ENCODE results near the gene NBL1.

NBL1 gene

DNA sequence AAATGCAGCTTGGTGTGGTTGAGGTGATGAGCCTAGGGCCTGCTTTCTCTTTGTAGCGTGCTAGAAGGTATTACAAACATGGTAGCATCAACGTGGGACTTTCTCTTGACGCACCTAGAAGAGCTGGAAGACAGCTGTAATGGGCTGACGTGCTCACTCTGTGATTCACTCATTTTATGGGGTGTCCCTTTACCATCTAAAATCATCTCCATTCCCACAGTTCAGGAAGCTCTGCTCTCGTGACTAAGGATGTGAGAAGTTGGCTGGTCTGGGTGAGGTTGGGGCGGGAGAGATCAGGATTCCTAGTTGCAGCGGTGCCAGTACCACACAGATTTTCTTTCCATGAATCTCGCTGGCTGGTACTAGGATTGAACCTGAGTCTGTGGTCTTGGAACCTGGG is 24.8 kb downstream of the NBL1 start:
- no peak overlapping the region for H3K4me3 ChIP-seq (ENCODE audit: low read length)
- no peak overlapping the region for H3K9ac ChIP-seq (ENCODE audit: low read length)
- H3K4me1 ChIP-seq (ENCODE audit: control insufficient read depth, insufficient read depth, low read length), result no peaks in the 10 kb centered on the region
- H3K36me3 ChIP-seq (ENCODE audit: control insufficient read depth, insufficient read depth, low read length), result no peaks in the 10 kb centered on the region
- no peak overlapping the region for H3K27ac ChIP-seq (ENCODE audit: low read depth, low read length)
- H3K27me3 ChIP-seq (ENCODE audit: control insufficient read depth, insufficient read depth, low read length), result peaks cover 23% of the 10 kb centered on the region

DNA sequence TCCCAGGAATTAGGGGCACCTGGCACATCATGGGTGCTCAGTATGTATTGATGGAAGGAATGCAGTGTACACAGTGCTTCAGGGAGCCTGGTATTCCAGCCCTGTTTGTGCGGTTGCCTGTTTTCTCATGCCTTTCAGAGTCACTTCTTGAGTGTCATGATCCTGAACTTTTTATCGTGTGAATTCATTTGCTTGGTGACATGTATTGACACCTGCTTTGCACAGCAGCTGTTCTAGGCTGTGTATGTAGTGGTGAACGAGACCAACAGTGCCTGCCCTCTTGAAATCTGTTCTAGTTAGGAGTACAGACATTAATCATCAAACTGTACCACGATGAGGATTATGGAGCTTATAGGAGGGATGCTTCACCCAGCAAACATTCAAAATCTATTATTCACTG is 26.7 kb downstream of the NBL1 start:
- Histone ChIP-seq H3K9ac (ENCODE audit: low read length) (no peak overlapping the region), H3K4me1 (ENCODE audit: control insufficient read depth, insufficient read depth, low read length) (no peaks in the 10 kb centered on the region), H3K27me3 (ENCODE audit: control insufficient read depth, insufficient read depth, low read length) (peaks cover 10% of the 10 kb centered on the region), H3K36me3 (ENCODE audit: control insufficient read depth, insufficient read depth, low read length) (no peaks in the 10 kb centered on the region), H3K27ac (ENCODE audit: low read depth, low read length) (no peak overlapping the region), H3K4me3 (ENCODE audit: low read length) (no peak overlapping the region)

DNA sequence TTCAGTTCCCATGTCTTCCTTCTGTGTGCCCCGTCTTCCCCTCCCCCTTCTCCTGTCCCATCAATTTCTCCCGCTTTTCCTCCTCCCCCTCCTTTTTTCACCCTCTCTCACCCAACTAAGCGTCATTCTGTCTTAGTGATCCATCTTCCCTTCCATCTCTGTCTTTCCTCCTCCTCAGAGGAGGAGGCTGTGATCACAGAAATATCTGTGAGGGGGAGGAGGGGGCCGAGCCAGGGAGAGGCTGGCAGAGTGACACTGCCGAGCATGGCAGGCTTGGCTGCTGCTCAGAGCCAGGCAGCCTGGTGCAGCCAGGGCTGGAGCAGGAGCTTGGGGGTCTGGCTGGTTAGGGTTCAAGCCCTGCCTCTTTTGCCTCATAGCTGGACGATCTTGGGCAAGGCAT is 28.1 kb downstream of the NBL1 start:
- Histone ChIP-seq H3K4me1 (ENCODE audit: control insufficient read depth, insufficient read depth, low read length) (no peaks in the 10 kb centered on the region), H3K9ac (ENCODE audit: low read length) (no peak overlapping the region), H3K4me3 (ENCODE audit: low read length) (no peak overlapping the region), H3K27me3 (ENCODE audit: control insufficient read depth, insufficient read depth, low read length) (no peaks in the 10 kb centered on the region), H3K27ac (ENCODE audit: low read depth, low read length) (no peak overlapping the region), H3K36me3 (ENCODE audit: control insufficient read depth, insufficient read depth, low read length) (no peaks in the 10 kb centered on the region)

DNA sequence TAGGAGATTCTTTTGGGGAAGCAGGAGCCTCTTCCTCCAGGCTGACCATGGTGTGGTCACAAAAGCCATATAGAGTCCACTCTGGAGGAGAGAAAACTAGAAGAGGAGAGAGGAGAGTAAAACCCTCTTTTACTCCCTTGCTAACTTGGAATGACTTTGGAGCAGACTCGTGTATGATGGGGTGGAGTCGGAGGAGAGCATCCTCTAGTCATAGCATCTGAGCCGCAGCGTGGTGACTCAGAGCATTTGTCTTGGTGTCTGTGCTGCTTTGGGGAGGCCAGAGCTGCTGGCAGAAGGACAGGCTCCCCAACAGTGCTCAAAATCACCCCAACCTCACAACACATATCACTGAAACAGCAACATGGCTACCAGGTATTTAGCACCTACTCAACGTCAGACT is 31.7 kb downstream of the NBL1 start:
- H3K36me3 ChIP-seq (ENCODE audit: control insufficient read depth, insufficient read depth, low read length), result no peaks in the 10 kb centered on the region
- H3K27ac ChIP-seq (ENCODE audit: low read depth, low read length), result no peak overlapping the region
- H3K9ac ChIP-seq (ENCODE audit: low read length), result no peak overlapping the region
- H3K4me3 ChIP-seq (ENCODE audit: low read length), result no peak overlapping the region
- no peaks in the 10 kb centered on the region for H3K27me3 ChIP-seq (ENCODE audit: control insufficient read depth, insufficient read depth, low read length)
- no peaks in the 10 kb centered on the region for H3K4me1 ChIP-seq (ENCODE audit: control insufficient read depth, insufficient read depth, low read length)

DNA sequence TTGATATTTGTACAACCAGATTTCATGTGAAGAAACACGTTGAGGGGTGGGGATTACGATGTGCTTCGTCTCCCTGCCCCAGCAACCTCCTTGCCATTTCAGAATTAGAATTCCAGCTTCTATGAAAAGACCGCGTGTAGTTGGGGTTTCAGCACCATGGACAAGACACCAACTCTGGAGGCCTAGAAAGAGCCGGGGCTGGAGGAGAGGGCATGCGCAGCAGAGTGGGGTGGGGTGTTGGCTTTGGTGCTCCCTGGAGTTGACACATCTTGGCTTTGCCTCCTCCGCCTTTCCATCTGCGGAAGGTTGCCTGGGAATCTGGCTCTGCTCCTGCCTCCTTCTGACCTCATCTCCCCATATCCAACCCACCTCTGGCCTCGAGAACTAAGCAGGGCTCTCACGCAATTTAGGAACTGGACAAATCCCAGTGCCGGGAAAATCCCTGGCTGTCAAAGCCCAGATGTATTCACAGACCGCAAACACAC is 32.4 kb downstream of the NBL1 start:
- no peaks in the 10 kb centered on the region for H3K27me3 ChIP-seq (ENCODE audit: control insufficient read depth, insufficient read depth, low read length)
- no peaks in the 10 kb centered on the region for H3K36me3 ChIP-seq (ENCODE audit: control insufficient read depth, insufficient read depth, low read length)
- no peak overlapping the region for H3K9ac ChIP-seq (ENCODE audit: low read length)
- H3K4me3 ChIP-seq (ENCODE audit: low read length), result no peak overlapping the region
- H3K27ac ChIP-seq (ENCODE audit: low read depth, low read length), result no peak overlapping the region
- H3K4me1 ChIP-seq (ENCODE audit: control insufficient read depth, insufficient read depth, low read length), result no peaks in the 10 kb centered on the region

DNA sequence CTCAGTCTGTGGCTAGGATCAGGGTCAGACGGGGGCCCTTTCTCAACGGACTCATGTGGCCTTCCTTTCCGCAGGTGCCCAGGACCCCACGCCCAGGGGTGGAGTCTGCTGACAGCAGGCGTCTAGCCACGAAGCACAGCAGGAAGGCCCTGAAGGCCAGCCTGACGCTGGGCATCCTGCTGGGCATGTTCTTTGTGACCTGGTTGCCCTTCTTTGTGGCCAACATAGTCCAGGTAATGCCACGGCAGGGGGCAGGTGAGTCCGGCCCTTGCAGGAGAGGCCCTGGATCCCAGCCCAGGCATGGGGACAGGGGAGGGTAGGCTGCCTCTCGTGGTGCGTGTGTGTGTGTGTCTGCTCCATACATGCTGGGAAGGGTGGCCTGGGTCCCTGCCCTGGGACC is 34.4 kb downstream of the NBL1 start:
- Histone ChIP-seq H3K4me3 (ENCODE audit: low read length) (no peak overlapping the region), H3K36me3 (ENCODE audit: control insufficient read depth, insufficient read depth, low read length) (peaks cover 4% of the 10 kb centered on the region), H3K9ac (ENCODE audit: low read length) (no peak overlapping the region), H3K27me3 (ENCODE audit: control insufficient read depth, insufficient read depth, low read length) (no peaks in the 10 kb centered on the region), H3K27ac (ENCODE audit: low read depth, low read length) (no peak overlapping the region), H3K4me1 (ENCODE audit: control insufficient read depth, insufficient read depth, low read length) (no peaks in the 10 kb centered on the region)

DNA sequence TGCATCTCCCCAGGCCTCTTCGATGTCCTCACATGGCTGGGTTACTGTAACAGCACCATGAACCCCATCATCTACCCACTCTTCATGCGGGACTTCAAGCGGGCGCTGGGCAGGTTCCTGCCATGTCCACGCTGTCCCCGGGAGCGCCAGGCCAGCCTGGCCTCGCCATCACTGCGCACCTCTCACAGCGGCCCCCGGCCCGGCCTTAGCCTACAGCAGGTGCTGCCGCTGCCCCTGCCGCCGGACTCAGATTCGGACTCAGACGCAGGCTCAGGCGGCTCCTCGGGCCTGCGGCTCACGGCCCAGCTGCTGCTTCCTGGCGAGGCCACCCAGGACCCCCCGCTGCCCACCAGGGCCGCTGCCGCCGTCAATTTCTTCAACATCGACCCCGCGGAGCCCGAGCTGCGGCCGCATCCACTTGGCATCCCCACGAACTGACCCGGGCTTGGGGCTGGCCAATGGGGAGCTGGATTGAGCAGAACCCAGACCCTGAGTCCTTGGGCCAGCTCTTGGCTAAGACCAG is 34.9 kb downstream of the NBL1 start:
- Histone ChIP-seq H3K27me3 (ENCODE audit: control insufficient read depth, insufficient read depth, low read length) (no peaks in the 10 kb centered on the region), H3K27ac (ENCODE audit: low read depth, low read length) (no peak overlapping the region), H3K36me3 (ENCODE audit: control insufficient read depth, insufficient read depth, low read length) (peaks cover 4% of the 10 kb centered on the region), H3K4me1 (ENCODE audit: control insufficient read depth, insufficient read depth, low read length) (no peaks in the 10 kb centered on the region), H3K4me3 (ENCODE audit: low read length) (no peak overlapping the region), H3K9ac (ENCODE audit: low read length) (no peak overlapping the region)

DNA sequence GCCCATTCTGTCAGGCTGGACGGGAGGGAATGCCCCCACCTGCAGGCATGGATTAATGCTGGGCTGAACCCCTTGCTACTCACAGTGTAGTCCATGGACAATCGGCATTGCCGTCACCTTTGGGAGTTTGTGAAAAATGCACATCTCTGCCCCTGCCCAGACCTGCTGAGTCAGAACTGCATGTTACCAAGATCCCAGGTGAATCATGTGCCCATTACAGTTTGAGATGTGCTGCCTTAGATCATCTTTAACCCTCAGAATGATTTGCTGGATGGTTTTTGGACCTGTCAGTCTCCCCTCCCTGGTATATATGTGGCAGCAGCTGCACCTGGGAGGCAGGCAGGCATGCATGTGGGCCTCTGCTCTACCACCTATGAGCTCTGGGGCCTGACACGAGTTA is 35.6 kb downstream of the NBL1 start:
- no peaks in the 10 kb centered on the region for H3K27me3 ChIP-seq (ENCODE audit: control insufficient read depth, insufficient read depth, low read length)
- H3K27ac ChIP-seq (ENCODE audit: low read depth, low read length), result no peak overlapping the region
- H3K36me3 ChIP-seq (ENCODE audit: control insufficient read depth, insufficient read depth, low read length), result peaks cover 7% of the 10 kb centered on the region
- H3K4me3 ChIP-seq (ENCODE audit: low read length), result no peak overlapping the region
- no peaks in the 10 kb centered on the region for H3K4me1 ChIP-seq (ENCODE audit: control insufficient read depth, insufficient read depth, low read length)
- no peak overlapping the region for H3K9ac ChIP-seq (ENCODE audit: low read length)

DNA sequence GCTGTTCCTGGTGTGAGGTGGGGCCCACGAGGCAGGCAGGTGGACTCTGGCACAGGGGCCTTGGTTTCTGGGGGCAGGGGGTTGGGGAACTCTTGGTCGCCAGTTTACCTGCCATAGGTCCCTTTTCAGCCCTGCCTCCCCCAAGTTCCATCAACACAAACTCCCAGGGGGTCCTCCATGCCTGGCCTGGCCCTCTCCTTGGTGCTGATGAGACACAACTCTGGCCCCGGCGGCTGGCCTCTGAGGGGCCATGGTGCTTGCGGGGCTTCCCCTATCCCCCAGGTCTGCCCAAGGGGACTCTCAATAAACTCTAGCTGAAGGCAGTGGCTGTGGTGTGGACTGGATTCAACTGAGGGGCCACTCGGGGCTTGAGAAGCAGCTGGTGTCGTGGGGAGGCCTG is 36.5 kb downstream of the NBL1 start:
- no peaks in the 10 kb centered on the region for H3K27me3 ChIP-seq (ENCODE audit: control insufficient read depth, insufficient read depth, low read length)
- no peaks in the 10 kb centered on the region for H3K4me1 ChIP-seq (ENCODE audit: control insufficient read depth, insufficient read depth, low read length)
- H3K36me3 ChIP-seq (ENCODE audit: control insufficient read depth, insufficient read depth, low read length), result peaks cover 9% of the 10 kb centered on the region

DNA sequence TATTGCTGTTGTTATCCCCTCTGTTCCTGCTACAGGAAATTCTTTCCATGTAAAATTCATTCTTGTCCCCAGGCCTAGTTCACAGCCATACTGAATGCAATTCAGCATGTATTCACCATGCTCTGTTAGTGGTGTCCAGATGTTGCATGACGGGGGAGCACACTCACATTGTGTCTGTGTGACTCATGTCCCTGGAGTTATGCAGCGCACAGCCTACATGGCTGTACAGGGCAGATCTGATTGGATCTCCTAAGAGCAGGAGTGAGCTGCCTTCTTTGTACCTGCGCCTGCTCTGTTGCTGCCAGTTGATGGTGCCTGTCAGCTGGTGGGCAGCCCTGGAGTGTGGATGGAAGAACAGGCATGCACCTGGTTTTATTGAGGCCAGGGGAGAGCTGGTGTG is 38.1 kb downstream of the NBL1 start:
- H3K27ac ChIP-seq (ENCODE audit: low read depth, low read length), result no peak overlapping the region
- H3K4me3 ChIP-seq (ENCODE audit: low read length), result no peak overlapping the region
- H3K36me3 ChIP-seq (ENCODE audit: control insufficient read depth, insufficient read depth, low read length), result peaks cover 10% of the 10 kb centered on the region
- H3K9ac ChIP-seq (ENCODE audit: low read length), result no peak overlapping the region
- H3K27me3 ChIP-seq (ENCODE audit: control insufficient read depth, insufficient read depth, low read length), result no peaks in the 10 kb centered on the region
- no peaks in the 10 kb centered on the region for H3K4me1 ChIP-seq (ENCODE audit: control insufficient read depth, insufficient read depth, low read length)

More for the DNA sequence above, 36.5 kb downstream of the NBL1 start:
- Histone ChIP-seq H3K27ac (ENCODE audit: low read depth, low read length) (no peak overlapping the region), H3K4me3 (ENCODE audit: low read length) (no peak overlapping the region), H3K9ac (ENCODE audit: low read length) (no peak overlapping the region)

DNA sequence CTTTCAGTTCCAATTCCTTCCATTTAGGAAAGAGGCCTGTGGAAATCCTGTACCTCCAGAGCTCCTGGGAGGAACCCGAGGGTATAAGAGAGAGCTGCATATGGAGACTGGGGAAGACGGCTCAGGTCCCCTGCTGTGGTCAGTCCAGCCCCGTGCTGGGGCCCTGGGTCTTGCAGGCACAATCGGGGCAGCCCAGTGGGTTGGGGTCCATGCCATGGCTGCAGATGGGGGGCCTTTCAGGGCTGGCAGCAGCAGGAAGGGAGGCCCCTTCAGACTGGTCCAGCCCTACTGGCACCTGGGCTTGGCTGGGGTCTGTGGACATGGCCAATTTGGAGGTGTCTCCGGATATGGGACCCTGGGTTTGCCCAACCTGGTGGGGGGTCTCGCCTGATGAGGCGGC is 38.8 kb downstream of the NBL1 start:
- no peaks in the 10 kb centered on the region for H3K27me3 ChIP-seq (ENCODE audit: control insufficient read depth, insufficient read depth, low read length)
- H3K4me1 ChIP-seq (ENCODE audit: control insufficient read depth, insufficient read depth, low read length), result no peaks in the 10 kb centered on the region
- H3K36me3 ChIP-seq (ENCODE audit: control insufficient read depth, insufficient read depth, low read length), result peaks cover 16% of the 10 kb centered on the region
- no peak overlapping the region for H3K9ac ChIP-seq (ENCODE audit: low read length)
- H3K27ac ChIP-seq (ENCODE audit: low read depth, low read length), result no peak overlapping the region
- no peak overlapping the region for H3K4me3 ChIP-seq (ENCODE audit: low read length)

DNA sequence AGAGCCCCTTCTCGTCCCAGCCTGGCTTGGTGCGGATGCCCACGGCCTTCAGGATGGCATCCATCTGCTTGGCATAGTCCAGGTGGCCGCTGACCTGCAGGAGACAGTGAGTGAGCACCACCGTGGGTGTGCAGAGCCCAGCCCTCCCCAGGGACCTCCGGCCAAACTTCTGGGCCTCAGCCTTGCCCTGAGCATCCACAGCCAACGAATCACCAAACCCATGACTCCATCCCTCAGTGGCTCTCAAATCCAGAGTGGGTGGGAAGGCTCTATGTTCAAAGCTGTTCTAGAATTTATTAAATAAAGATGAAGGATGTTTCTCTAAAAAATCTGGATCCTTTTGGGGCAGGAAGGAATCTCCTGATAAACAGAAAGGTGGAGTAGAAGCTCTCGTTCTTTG is 39.2 kb downstream of the NBL1 start:
- no peak overlapping the region for H3K9ac ChIP-seq (ENCODE audit: low read length)

DNA sequence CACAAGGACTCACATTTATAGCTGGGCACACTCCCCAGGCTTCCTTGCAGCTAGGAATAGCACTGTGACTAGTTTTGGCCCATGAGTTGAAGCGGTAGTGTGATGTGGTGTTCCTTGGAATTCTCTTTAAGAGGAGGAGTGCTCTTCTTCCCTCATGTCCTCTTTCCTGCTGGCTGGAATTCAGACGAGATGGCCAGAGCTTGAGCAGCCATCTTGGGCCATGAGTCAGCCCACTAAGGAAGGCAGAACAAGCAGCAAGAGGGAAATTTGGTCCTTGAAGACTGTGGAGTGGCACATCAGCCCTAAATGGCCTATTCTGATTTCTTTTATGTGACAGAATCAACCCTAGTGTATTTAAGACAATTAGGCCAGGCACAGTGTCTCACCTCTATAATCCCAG is 40.6 kb downstream of the NBL1 start:
- H3K4me1 ChIP-seq (ENCODE audit: control insufficient read depth, insufficient read depth, low read length), result no peaks in the 10 kb centered on the region
- peaks cover 17% of the 10 kb centered on the region for H3K36me3 ChIP-seq (ENCODE audit: control insufficient read depth, insufficient read depth, low read length)
- H3K4me3 ChIP-seq (ENCODE audit: low read length), result no peak overlapping the region

More for the DNA sequence above, 39.2 kb downstream of the NBL1 start:
- Histone ChIP-seq H3K4me3 (ENCODE audit: low read length) (no peak overlapping the region), H3K27ac (ENCODE audit: low read depth, low read length) (no peak overlapping the region), H3K27me3 (ENCODE audit: control insufficient read depth, insufficient read depth, low read length) (no peaks in the 10 kb centered on the region), H3K4me1 (ENCODE audit: control insufficient read depth, insufficient read depth, low read length) (no peaks in the 10 kb centered on the region), H3K36me3 (ENCODE audit: control insufficient read depth, insufficient read depth, low read length) (peaks cover 17% of the 10 kb centered on the region)

More for the DNA sequence above, 40.6 kb downstream of the NBL1 start:
- Histone ChIP-seq H3K27me3 (ENCODE audit: control insufficient read depth, insufficient read depth, low read length) (no peaks in the 10 kb centered on the region), H3K27ac (ENCODE audit: low read depth, low read length) (no peak overlapping the region), H3K9ac (ENCODE audit: low read length) (no peak overlapping the region)

All from rectal smooth muscle tissue (tissue), 1 donor.